IPS DF 19.7 (cell line): ENCODE results near the gene ZNF609.

Source experiments
- DNase-seq: peaks from one replicate; pipeline ENCODE4 v3.0.0-alpha.2; 2013; ENCODE audit warnings: low read depth, low spot score

ZNF609 gene

GRCh38 chr15:64502151-64502550 is 41.8 kb downstream of the ZNF609 start:
- DNase-seq, result no peak

GRCh38 chr15:64502551-64502950 is 42.2 kb downstream of the ZNF609 start:
- no peak for DNase-seq

- no peak for DNase-seq
These were observed 42.8 kb downstream of the ZNF609 start for GRCh38 chr15:64503197-64503596.

DNA sequence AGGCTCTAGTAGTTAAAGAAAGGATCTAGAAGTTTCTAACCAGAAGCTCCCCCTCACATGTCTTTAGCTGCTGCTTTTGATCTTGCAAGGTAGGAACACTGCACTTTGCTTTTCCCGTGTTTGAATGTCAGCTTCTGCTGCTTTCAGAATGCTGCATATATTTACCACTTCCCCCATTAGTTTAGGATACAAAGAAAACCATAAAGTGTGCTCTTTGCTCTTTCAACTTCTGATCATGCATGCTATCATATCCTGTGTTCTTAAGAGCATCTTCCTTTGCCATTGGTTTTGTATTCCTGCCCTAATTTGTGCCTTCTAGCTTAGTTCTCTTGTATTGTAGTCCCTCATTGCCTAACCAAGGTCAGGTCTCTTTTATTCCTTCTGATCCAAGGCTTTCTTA is 43.3 kb downstream of the ZNF609 start:
- DNase-seq, result no peak

DNA sequence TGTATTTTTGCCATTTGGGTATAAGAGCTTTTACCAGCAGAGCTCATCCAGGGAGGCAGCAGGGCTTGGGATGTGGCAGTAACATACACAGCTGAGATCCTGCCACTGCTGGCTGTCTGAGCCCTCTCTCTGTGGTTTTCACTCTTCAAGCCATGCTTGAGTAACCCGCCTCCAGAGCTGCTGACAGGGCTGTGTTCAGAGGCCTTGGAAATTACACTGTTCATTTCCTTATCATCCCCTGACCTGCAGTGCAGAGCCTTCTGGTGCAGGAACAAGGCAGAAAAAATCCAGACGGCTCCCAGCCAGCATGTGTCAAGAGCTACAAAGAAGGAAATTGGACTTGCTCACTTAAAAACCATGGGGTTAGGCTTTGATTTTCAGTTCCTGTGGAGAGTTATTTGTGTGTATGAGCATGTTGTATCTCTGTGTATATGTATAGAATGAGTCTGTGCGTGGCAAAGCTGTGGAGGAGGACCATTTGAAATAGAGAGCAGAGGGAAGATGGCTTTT is 47.0 kb downstream of the ZNF609 start:
- DNase-seq, result no peak

DNA sequence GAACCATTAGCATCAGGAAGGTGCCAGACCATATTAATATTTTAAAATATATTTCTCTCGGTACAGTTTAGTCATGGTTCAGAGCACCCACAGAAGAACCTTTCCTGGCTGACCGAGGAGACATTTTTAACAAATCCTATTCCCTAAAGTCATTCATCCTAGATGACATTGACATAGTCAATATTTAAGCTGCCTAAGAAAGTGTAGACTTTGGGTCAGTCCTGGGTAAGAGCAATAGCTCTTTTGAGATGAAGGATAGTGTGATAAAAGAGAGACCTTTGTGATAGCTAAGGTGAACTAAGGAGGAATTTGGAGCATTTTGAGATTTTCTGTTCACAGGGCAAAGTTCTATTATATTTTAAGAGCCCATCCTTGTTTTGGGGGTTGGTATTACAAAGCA is 47.5 kb downstream of the ZNF609 start:
- DNase-seq, result no peak

GRCh38 chr15:64513823-64514222 is 53.4 kb downstream of the ZNF609 start:
- DNase-seq, result no peak

DNA sequence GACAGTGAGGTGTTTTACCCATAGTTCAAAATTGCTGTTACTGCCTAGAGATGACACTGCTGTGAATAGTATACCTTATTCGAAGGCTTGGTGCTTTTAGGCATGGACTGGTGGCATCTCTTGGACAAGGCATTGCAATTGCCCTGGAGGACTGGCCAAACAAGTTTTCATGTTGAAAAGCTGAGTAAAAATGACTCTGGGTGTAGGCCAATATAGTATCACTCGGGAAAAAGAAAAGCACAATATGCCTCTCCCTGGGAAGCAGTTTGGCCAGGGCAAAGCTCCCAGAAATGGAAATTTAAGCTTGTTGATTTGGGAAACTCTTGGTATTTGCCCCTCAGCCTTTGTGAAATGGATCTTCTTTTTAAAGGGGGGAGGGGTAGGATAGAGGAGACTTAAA is 54.8 kb downstream of the ZNF609 start:
- no peak for DNase-seq

GRCh38 chr15:64515825-64516224 is 55.4 kb downstream of the ZNF609 start:
- DNase-seq, result no peak

- DNase-seq, result no peak
These were observed 59.5 kb downstream of the ZNF609 start for GRCh38 chr15:64519897-64520296.

DNA sequence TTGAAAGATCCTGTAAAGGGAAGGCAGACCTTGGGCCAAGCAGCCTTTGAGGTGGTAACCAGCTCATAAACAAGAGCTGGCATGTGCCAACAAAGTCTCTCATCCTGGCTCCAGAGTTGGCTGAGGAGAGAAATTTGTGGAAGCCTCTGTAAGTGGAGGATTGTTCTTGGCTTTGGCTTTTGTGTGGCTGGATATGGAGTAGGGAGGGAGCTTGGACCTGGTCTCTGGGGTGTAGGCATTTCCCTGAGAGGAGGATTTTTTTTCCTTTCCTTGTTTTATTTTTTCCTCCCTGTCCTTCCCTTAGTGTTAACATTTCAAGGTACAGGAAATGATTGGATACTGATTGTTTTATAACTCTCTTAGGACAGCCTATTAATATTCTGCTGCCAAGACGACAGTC is 60.8 kb downstream of the ZNF609 start:
- no peak for DNase-seq

DNA sequence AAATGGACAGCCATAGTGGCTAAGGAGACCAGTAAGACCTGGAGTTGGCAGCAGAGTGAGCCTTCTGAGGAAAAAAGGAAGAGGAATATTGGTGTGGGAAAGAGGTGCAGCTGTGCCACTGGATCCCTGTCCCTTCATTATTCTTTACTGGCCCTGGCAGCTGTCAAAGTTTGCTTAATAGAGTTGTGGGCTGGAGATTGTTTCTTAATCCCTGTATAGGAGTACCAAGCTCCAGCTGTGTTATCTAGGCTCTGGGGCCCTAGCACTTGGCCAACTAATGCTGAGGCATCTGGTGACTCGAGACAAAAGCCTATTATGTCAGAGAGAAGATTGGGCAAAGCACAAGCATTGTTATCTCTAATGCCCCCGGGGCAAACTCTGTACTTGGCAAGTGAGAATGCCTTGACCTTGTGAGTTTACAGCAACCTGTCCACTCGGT is 61.4 kb downstream of the ZNF609 start:
- DNase-seq, result no peak

GRCh38 chr15:64522226-64522823 is 61.9 kb downstream of the ZNF609 start:
- DNase-seq, result no peak

DNA sequence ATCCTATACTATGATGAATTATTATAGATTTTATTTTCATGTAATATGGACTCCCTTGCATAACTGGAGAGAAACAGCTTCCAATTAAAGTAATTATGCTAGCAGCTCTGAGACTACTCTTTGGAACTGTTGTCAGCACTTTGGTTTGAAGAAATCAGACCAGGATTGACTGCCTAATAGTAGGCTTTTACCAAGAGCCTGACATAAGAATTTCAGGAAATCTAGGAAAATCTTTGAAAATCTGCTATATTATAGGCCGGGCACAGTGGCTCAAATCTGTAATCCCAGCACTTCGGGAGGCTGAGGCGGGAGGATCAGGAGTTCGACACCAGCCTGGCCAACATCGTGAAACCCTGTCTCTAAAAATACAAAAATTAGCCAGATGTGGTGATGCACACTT is 62.9 kb downstream of the ZNF609 start:
- no peak for DNase-seq

DNA sequence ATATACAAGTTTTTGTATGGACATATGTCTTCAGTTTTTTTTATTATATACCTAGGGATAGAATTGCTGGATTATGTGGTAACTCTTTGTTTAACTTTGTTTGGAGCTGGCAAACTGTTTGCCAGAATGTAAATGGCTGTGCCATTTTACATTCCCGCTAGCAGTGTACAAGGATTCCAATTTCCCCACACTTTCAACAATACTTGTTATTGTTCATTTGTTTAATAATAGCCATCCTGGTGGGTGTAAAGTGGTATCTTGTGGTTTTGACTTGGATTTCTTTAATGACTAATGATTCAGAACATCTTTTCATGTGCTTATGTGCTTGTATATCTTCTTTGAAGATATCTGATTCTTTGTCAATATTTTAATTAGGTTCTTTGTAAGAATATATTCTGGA is 64.4 kb downstream of the ZNF609 start:
- no peak for DNase-seq

GRCh38 chr15:64525828-64526530 is 65.6 kb downstream of the ZNF609 start:
- DNase-seq, result no peak

DNA sequence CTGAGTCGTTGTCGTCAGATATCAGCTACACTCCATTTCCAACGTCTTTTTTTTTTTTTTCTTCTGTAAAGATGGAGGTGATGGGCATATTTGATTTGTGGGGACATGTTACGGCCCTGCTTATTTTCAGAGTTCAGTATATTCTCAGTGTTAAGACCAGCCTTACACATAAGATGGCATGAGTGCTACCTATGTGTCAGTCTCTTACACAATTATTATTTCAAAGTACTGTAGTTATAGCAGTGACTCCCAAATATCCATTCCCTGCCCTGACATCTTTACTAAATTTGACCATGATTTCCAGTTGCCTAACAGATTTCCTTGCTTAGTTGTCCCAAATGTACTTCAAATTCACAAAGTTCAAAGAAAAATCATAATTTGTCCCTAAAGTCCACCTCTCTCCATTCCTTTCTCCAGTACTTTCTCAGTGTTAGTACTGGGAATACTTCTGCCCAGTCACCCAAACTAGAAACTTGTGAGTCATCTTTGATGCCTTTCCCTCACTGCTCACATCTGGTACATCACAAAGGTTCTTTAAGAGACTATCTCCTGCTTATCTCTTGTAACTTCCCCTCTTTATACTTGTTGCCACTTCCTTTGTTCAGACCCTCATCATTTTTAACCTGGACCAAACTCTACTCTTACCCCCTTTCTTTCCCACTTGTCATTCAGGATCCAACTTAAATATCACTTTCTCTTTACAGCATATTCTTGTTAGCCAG is 67.0 kb downstream of the ZNF609 start:
- no peak for DNase-seq

DNA sequence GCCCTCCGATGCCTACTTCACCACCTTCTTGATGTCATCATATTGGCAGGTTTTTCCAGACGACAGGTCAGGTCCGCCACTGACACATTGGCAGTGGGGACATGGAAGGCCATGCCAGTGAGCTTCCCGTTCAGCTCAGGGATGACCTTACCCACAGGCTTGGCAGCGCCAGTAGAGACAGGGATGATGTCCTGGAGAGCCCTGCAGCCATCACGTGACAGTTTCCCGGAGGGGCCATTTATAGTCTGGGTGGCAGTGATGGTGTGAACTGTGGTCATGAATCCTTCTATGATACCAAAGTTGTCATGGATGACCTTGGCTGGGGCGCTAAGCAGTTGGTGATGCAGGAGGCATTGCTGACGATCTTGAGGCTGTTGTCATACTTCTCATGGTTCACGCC is 68.5 kb downstream of the ZNF609 start:
- no peak for DNase-seq

DNA sequence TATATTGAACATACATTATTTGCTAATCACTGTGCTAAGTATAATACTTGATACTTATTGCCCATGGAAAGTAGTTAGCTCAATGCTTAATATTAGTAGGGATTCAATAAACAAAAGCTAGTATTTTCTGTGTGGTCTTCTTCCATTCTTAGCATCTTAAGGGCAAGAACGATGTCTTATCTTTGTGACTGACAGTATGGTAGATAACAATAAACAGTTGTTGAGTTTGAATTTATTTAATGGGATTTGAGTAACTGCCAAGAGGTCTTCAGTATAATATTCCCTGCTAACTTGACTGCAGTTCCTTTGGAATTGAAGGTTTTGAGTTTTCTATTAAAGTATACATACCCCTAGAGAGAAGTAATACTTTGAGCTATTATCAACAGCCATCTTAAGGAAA is 70.1 kb downstream of the ZNF609 start:
- no peak for DNase-seq

DNA sequence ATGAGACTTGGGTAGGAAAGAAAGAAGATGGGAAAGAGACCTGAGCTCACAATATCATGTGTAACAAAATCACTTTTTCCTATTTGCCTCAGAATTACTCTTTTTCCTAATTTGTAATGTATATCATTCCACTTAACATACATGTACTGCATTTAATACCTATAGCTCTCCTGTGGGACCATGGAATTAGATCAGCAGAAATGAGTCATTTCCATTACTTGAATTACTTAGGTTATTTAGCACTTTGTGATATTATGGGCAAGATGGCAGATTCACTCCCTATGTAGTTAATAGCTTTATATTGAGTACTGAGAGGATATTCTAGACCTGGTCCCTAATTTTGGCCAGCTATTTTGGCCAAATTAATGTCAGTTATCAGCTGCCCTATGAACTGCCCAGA is 70.5 kb downstream of the ZNF609 start:
- DNase-seq, result no peak

GRCh38 chr15:64532521-64533315 is 72.3 kb downstream of the ZNF609 start:
- DNase-seq, result no peak
